Activated gamma-delta T cell (primary cell): ENCODE results near the gene GET4.
A peak's percentile ranks its signal among the peaks of the same experiment; 100 is the strongest.
"Not testable (repeated sequence)": the region's sequence is repeated elsewhere in the genome, so short reads cannot be mapped to it uniquely, and the experiment has no call there.

Experiments
- DNase-seq: peaks from one replicate; lab custom pipeline; 2025; lab: John Stamatoyannopoulos, UW

The GET4 gene

DNA sequence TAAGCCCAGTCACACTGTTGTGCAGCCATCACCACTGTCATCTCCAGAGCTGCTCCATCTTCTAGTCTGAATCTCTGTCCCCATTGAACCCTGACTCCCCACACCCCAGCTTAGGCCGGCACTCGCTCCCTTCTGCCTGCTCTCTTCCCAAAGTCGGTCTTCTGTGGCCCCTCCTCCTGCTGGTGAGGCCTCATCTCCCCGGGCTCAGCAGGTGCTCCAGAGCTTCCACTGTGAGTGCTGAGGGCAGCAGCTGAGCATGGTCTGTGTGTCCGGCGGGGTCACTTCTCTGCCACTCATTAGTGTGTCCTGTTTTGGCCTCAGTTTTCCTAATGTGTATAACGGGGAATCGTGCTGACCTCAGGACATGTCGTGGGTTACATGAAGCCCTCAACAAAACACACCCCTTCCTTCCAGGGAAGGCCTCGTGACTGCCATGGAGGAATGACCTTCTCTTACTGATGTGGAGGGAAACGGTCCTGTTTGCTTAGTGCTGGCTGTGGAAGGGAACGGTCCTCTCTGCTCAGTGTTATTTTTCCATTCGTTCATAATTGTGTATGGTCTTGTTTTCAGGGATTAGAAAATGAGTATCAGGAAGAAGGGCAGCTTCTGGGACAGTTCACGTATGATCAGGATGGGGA lies 4.3 kb upstream of the GET4 start:
- no peak for DNase-seq

DNA sequence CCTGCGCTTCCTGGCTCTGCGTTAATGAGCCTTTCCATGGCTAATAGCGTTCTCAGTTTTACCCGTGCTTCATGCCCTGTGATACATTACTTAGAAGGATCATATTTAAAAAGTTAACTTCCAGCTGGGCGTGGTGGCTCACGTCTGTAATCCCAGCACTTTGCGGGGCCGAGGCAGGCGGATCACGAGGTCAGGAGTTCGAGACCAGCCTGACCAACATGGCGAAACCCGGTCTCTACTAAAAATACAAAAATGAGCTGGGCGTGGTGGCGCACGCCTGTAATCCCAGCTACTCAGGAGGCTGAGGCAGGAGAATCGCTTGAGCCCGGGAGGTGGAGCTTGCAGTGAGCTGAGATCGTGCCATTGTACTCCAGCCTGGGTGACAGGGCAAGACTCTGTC lies 3.7 kb upstream of the GET4 start:
- DNase-seq: not testable (repeated sequence)

DNA sequence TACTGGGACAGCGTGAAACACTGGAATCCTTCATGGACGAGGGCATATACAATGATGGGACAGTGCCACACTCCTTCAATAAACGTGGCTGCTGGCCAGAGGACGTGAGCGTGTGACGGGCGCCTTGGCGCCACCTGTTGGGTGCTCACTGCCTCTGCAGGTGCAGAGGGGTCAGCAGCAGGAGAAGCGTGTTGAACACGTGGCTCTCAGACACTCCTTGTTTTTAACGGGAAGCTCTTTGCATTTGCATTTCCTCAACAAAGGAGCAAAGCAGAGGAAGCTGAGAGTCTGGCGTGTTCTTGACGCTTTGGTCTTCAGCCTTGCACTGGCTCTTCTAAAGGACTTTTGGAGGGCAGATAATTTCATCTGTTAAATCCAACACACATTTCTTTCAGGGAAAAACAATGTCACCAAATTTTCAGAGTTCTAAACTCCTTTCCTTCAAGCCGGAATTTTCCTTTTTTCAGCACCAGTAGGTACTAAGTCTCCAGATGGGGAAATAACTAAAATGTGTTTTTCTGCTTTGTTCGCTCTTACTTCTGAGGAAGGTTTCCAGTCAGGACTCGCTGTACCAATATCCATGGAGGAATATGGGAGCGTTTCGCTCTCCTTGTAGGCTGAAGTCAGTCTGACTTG lies 2.9 kb upstream of the GET4 start:
- DNase-seq: peak; percentile 31

DNA sequence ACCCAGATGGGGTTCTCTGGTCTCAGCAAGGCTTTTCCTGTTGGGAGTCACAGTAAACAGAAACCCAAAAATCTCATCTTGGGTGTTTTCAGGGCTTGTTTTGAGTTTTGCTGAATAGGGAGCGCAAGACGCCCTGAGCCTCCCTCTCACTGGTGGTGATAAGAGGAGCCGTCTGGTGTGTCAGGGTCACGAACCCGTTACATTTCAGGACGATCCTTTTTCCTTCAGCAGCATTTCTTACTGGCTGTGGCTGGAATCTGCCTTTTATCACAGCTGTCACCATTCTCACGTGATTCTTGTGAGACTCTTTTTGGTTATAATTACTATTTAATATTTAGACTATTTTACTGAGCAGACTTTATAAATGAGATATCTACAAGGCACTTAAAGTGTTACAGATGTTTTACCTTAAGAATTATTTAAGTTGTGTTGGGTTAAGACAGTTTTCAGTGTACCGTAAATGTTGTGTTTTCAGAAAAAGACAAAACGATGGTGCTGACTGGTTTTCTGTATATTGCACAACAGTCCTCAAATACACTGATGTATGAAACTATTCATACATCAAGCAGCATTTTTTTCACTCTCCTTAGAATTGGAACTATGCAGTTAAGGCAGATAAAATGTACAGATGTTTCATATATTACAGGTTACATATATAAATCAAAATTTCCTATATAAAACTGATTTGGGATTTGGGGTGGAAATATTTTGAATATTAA lies 2.2 kb upstream of the GET4 start:
- no peak for DNase-seq

DNA sequence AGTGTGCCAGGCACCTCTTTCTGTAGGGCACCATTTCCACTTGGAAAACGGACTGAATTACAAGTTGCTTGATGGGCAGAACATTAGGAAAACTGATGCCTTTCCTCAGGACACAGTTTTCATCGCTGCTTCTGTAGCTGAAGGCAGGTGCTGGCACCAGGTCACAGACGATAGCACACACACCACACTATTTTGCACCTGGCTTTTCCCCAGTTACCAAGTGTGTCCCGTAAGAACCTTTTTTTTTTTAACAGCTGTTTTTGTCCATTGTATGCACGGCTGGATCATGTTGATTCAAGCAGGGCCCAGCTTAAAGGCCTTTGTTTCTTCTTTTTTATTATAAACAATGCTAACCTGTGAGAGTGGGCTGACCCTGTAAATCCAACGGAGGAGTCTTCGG lies 1.3 kb upstream of the GET4 start:
- DNase-seq: no peak

DNA sequence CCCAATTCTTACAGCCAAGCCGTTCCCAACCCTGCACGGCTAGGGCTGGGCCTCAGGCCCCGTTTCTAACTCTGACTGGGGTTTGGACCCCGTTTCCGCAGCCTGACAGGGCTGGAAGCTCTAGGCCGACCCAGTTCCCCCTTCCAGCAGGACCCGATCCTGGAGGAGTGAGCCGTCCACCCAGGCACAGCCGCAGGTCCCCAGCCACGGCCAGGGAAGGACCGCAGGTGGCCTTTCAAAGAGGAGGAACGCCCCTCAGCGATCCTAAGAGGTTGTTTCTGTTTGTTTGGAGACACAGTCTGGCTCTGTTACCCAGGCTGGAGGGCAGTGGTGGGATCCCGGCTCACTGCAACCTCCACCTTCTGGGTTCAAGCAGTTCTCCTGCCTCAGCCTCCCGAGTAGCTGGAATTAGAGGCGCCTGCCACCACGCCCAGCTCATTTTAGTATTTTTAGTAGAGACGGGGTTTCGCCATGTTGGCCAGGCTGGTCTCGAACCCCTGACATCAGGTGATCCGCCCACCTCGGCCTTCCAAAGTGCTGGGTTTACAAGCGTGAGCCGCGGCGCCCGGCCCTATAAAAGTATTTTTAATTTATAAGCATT lies 778 bp upstream of the GET4 start:
- no peak for DNase-seq

DNA sequence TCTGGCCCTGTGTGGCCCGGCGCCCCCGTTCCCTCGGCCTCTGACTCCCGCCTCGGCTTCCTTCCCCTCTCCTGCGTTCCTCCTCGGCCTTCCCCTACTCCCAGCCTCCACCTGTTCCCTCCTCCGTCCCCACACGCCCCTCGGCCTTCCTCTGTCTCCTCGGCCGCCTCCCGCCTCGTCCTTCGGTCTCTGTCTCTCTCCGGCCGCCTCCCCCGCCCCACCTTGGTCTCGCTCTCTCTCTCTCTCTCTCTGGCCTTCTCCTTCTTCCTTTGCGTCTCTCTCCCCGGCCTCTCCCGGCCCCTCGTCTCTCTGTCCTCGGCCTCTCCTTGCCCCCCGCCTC lies 588 bp downstream of the GET4 start:
- no peak for DNase-seq

DNA sequence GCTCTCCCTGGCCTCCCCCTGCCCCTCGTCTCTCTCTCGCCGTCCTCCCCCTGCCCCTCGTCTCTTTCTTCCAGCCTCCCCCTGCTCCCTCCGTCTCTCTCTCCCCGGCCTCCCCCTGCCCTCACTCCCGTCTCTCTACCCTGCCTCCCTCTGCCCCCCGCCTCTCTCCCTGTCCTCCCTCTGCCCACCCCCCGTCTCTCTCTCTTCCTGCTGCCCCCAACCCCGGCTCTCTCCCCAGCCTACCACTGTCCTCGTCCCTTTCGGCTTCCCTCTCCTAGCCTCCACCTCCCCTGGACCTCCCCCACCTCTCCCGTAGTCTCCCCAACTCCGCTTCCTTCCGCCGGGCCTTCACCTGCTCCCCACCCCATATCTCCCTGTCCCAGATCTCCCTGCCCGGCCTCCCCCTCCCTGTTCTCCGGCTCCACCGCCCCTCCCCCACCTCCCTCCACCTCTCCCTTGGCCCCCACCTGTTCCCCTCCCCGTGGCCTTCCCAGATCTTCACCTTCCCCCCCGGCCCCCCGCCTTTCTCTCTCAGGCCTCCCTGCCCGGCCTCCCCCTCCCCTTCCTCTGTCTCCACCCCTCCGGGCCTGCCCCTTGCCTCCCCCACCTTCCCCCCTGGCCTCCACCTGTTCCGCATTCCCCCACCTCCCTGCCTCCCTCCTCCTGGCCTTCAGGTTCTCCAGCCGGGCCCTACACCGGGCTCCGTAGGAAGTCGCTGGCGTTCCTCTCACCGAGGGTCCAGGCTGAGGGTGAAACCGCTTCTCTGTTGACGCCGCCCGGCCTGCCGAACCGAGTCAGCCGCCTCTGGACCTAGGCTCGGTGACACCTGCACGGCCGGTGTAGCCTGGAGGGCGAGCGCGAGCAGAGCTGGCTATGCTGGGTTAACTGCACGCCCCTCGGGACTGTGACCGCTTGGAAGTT lies 1.2 kb downstream of the GET4 start:
- DNase-seq: no peak

DNA sequence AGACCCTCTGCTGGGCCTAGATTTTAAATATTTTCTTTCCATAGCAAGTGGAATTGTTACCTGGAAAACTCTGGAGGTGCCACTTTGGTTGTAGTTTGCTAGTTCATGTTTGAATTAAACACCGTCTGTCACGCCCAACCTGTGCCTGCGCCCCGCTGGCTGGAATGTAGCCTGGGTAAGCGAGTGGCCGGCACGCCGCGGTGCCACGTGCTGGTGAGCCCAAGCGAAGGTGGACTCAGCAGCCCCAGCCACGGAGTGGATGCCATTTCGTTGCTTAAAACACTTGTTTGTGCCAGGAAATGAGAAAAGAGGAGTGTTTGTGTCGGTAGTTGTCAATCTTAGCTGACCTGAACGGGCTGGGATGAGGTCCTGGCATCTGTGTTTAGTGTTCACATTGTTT lies 2.7 kb downstream of the GET4 start:
- no peak for DNase-seq

DNA sequence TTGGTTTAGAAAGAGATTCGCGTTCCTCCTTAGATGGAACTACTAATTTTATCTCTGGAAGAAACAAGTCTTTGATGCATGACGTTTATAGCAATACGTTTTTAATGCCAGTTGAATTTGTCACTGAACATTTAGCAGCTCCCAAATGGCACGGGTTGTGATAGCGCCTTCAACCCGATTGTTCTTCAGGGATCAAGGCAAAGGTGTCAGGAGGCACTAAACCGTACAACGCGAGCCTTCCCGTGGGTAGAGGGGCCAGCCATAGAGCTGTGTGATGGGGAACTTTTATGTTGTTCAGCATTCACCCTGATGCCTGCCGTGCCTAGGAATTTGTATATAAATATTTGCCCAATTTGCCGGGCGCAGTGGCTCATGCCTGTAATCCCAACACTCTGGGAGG lies 3.4 kb downstream of the GET4 start:
- no peak for DNase-seq

DNA sequence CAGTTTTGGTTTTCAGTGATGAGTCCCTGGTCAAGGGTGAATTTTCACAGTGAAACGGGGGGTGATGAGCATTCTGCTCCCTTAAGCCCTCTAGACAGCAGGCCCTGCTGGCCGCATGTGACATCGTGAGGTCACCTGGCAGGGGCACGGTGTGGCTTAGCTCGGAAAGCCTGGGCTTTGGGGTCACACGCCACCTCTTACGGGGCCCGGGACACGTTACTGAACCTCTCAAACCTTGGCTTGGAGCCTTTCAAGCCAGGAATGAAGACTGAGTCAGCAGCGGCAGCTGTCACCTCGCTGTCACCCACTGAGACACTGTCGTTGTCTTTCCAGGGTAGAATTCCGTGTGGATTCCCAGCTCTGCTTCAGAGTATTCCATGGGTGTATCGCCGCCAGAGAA lies 4.1 kb downstream of the GET4 start:
- DNase-seq: no peak

DNA sequence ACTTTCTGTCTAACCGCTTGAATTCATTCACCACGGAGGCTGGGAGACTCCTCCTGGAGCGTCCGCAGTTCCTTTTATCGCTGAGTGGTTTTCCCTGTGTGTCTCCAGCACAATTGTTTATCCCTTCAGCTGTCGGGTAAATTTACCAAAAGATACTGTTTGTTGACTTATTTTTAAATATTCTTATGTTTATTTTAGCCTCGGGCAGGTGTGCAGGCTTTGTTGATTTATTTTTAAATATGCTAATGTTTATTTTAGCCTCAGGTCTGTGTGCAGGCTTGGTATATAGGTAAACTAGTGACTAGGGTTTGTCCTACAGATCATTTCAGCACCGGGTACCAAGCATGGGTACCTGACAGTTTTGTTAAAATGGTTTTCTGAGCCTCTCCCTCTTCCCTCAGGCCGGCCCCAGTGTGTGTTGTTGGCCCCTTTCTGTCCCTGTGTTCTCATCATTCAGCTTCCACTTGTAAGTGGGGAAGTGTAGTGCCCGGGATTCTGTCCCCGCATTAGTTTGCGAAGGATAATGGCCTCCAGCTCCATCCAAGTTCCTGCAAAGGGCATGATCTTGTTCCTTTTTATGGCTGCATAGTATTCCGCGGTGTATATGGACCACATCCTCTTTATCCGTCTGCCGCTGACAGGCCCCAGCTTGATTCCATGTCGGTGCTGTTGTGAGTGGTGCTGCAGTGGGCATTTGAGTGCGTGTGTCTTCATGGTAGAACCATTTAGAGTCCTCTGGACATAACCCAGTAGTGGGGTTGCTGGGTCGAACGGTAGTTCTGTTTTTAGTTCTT lies 5.3 kb downstream of the GET4 start:
- no peak for DNase-seq

DNA sequence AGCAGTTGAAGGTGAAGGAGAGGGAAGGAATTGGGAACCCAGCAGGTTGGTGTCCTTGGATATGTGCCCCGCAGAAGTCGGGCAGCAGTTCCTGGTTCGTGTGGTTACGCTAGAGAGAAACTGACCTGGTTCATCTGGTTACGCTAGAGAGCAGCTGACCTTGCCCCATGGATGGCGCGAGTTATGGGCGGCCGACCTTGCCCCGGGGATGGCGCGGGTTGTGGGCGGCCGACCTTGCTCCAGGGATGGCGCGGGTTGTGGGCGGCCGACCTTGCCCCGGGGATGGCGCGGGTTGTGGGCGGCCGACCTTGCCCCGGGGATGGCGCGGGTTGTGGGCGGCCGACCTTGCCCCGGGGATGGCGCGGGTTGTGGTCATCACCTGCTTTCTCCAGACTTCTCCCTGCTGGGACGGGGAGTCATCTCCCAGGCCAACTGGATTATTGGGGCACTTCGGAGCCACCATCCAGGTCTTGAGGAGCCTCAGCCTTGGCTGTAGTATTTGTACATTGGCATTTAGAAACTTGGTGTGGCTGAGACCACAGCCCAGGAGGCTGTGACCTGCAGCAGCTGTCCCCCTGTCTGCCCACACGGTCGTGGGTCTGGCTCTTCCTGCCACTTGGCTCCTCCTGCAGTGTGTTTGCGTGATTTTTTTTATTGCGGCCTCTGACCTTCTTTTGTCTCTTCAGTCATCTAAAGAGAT lies 6.1 kb downstream of the GET4 start:
- no peak for DNase-seq

DNA sequence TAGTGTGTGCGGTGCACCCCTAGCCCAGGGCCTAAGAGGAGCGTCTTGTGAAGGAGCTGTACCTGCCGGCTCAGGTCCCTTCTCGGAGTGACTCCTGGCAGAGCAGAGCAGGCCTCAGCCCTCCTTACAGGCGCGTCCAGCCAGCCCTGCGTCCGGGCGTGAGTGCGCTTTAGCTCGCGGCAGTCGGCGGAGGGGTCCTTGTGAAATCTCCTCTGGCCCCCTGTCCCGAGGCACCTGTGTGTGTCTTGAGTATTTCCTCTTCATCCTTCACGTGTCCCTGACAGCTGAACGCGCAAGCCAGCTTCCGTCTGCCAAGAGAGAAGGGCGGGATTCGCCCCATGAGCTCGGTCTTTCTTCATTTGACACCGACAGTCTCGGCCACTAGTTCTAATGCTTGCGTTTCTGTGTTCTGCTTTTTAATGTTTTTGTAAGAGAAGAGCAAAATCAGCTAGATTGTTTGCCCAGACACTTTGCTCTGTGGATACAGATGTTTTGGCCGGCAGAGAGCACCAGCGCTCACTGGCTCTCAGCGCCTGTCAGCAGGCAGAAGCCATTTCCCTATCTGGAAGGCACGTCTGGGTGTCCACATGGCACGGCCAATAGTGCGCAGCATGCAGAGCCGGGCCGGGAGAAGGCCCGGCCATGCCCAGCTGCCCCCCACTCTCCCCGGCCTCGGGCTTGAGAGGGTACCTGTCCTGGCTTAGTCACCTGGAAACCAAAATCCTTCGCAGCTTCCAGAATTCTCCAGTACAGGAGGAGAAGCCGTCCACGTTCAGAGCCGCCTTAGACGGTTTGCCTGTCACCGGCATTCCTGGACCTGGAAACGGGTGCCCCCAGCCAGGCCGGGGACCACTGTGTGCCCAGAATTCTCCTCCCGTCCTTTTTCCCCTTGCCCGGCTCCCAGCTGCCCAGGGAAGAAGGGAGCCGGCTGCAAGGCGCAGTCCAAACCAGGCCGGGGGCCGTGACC lies 7.0 kb downstream of the GET4 start:
- DNase-seq: no peak

DNA sequence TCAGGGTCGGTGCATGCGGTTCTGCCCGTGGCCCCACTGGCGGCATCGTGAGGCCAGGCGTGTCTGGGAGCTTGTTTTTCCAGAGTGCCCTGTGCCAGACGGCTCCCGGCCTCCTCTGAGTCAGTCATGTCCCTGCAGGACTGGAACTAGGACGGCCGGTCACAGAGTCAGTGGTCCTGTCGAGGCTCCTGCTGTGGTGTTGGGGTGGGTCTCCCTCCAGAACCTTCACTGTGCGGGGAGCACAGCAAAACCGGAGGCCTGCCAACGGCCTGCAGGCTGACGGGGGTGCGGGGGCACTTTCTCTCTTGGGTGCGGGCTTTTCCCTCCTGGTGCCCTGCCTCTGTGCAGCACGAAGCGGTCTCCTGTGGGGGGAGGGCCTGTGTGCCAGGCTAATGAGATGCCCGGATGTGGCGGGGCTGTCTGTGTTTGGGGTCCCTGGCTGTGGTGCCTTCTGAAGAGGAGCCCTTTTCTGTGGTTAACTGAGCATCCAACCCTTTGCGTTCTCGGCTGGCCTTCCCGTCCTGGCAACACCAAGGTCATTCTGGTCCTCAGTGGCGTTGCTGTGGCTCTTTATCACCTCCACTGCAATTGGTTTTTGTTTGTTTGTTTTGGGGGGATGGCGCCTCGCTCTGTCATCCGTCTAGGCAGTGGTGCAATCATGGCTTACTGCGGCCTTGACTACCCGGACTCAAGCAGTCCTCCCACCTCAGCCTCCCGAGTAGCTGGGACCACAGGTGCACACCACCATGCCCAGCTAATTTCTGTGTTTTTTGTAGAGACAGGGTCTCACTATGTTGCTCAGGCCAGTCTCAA lies 8.0 kb downstream of the GET4 start:
- no peak for DNase-seq

DNA sequence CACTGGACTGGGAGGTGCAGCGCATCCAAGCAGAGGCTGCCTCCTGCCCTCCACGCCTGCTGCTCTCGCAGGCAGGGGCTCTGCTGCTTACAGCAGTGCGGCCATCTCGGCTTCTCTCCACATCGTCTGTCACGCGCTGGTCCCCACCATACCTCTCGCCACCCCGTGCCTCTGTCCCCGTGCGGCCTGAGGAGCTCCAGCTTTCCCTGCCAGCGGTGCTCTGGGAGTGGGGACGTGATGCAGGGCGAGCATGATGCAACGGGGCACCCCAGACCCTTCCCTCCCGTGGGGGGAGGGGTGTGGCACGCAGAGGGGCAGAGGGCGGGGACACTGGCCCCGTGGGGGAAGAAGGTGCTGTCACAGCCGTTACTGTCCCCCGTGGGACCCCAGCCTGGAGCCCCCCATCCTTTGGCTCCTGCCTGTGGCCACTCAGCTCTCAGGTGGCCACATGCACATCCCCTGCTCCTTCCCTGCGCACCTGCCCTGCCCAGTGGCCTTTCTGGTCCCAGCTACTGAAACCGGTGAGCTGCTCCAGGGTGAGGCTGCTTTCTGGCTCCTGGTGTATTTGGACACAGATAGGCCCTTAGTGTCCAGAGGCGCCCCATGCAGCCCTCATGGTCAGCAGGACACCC lies 9.0 kb downstream of the GET4 start:
- no peak for DNase-seq

DNA sequence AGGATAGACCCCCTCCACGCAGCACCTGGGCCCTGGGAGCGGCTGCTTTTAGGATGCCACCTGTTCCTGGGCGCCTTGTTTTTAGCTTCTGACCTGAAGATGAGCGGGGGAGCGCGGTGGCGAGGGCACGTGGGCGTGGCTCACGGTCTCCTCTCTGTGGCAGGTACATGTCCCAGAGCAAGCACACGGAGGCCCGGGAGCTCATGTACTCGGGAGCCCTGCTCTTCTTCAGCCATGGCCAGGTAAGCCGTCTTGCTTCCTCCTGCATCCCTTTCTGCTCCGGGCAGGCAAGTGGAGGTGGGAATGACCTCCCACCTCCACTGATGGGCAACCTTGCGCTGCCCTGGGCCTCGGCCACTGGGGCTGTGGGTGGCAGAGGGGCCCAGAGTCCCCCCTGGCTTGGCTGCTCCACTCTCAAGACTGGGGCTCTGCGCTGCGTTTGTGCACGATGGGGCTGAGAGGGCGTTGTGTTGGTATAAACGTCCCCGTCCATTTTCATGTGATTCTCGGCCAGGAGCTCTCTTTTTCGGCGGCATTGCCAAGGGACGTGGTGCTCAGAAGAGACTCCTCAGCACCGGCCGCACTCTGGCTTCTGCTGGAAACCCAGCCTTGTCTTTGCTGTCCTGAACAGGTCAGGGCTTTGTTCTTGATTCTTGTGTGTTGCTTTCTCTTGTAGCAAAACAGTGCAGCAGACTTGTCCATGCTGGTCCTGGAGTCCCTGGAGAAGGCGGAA lies 9.7 kb downstream of the GET4 start:
- no peak for DNase-seq
